Measurements from ENCODE around the gene OR52N5. TPM values are rescaled to one million over a fixed set of nuclear protein-coding genes. Genes with fewer than 3 reads are reported as not detected.

The OR52N5 gene
- not detected in 2 replicates for total RNA-seq (2014; rRNA removed; shearing (Covaris generic); ENCODE audit: low replicate concordance)

DNA sequence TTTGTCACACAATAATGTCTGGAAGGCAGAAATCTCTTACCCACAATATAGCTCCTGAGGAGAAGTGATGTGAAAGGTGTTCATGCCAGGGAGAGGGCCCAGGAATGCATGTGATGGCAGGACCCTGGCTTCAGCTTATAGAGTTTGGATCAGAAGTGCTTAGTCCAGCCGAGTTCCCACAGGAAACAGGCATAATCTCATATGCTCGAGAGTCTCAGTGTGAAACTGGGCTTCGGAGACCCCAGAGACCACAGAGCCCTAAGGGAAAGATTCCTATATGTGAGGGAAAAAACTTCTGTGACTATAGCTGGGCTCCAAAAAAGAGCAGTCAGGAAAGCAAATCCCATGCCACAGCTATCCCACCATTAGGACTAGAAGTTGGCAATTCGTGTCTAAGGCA, at the start of gene OR52N5:
Gene OR52N5 (minus strand): TSS at position 101 of the 400 bp plus-strand sequence. CDS start 4,721 bp downstream, outside the sequence.
- Histone ChIP-seq H3K36me3 (no peaks in the 10 kb centered on the region), H3K9me3 (no peaks in the 10 kb centered on the region), H3K27me3 (no peaks in the 10 kb centered on the region), H3K4me3 (no peak within 1 kb of the TSS)
- no peak for DNase-seq

DNA sequence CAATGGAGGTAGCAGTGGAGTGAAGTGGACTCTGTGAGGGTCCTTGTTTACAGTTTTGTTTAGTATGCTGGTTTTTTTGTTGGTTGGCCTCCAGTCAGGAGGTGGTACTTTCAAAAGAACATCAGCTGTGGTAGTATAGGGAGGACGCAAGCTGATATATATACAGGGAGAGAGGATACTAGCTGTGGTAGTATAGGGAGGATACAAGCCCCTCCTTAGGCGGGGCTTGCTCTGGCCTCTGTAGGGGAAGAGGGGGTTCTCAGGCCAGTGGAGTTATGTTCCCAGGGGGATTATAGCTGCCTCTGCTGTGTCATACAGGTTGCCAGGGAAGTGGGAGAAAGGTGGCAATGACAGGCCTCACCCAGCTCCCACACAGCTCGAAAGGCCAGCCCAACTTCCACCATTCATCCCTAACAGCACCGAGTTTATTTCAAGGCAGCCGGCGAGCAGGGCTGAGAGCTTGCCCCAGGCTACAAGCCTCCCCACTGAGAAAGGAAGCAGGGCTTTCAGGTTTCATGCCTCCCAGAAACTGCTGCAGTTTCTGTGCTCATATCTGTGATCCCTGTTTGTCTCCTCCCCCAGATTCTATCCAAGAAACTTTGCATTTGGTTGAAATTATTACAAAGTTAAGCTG, 48.2 kb upstream of the OR52N5 start:
- no peak overlapping the region for H3K4me3 ChIP-seq
- no peaks in the 10 kb centered on the region for H3K36me3 ChIP-seq
- no peak for DNase-seq
- no peaks in the 10 kb centered on the region for H3K27me3 ChIP-seq
- no peaks in the 10 kb centered on the region for H3K9me3 ChIP-seq

DNA sequence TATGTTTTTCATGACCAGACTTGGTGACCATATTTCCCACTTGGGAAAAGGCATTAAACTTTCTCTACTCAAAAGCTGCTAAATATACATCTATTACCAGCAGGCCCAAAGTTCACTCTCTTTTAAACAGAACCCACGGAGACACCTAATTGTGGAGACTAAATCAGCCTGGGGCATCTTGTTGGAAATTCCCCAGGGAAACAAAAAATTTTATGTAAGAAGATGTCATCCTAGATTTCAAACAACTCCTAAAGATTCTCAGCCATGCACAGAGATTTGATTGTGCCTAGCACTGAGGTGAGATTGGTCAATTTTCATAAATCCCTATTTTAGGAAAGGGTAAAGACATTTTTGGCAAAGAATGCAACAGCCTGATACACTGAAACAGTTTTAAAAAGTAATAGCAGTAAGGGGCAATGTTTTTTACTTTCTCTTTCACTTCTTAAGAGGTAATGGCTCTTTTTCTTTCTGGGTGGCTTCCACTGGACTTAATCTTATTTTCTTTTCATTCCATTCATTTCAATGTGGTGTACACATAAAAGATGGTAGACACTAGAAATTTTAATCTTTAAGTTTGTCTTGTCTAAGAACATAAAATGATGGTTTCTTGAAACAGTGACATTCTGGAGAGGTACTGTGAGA, 35.2 kb upstream of the OR52N5 start:
- Histone ChIP-seq H3K36me3 (no peaks in the 10 kb centered on the region), H3K9me3 (no peaks in the 10 kb centered on the region), H3K27me3 (no peaks in the 10 kb centered on the region), H3K4me3 (no peak overlapping the region)
- no peak for DNase-seq

DNA sequence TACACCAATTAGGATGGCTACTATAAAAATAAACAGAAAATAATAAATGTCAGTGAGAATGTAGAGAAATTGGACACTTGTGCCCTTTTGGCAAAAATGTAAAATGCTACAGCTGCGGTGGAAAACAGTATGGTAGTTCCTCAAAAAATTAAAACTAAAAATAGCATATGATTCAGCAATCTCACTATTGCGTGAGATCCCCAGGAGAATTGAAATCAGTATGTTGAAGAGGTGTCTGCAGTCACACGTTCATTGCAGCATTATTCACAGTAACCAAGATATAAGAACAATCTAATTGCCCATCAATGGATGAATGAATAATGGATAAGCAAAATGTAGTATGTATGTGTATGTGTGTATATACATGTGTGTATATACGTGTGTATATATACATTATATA, 32.4 kb upstream of the OR52N5 start:
- no peaks in the 10 kb centered on the region for H3K36me3 ChIP-seq
- DNase-seq = no peak
- H3K9me3 ChIP-seq = no peaks in the 10 kb centered on the region
- no peaks in the 10 kb centered on the region for H3K27me3 ChIP-seq
- no peak overlapping the region for H3K4me3 ChIP-seq

DNA sequence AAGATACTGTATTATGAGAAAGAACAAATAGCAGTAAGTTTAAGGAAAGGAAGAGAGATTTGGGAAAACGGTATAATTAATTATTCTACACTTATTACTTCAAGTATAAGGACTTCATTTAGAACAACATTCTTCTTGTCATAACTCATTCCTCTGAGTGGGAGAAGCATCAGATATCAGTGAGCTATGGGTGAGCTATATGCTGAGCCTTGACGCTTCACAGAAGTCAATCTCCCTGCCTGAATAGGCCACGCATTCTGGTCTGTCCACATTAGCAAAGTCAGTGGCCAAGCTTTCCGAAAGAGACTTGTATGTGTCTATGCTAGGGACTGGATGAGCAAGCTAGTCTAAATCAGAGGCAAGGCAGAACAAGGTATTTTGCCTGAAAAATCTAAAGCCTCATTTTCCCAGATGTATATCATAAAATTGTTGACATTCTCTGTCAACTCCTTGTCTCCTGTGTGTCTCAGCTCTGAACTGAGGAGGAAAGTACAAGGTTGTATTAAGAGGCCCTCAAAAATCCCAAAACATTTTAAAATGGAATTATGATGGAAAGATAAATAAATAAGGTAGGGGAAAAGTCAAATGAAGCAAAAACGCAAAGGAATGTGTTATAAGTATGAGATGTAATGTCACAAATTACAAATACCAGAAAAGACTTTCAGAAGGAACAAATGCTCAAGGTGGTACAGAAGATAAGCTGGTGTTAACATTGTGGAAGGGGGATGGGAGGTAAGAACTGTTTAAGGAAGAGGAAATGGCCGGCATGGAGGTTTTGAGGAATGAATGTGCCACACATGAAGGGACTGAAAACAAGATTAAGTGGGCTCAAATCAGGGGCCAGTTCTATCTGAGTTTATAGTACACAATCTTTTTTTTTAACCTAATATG, 27.0 kb upstream of the OR52N5 start:
- H3K27me3 ChIP-seq = no peaks in the 10 kb centered on the region
- H3K36me3 ChIP-seq = no peaks in the 10 kb centered on the region
- no peaks in the 10 kb centered on the region for H3K9me3 ChIP-seq
- H3K4me3 ChIP-seq = no peak overlapping the region
- no peak for DNase-seq

DNA sequence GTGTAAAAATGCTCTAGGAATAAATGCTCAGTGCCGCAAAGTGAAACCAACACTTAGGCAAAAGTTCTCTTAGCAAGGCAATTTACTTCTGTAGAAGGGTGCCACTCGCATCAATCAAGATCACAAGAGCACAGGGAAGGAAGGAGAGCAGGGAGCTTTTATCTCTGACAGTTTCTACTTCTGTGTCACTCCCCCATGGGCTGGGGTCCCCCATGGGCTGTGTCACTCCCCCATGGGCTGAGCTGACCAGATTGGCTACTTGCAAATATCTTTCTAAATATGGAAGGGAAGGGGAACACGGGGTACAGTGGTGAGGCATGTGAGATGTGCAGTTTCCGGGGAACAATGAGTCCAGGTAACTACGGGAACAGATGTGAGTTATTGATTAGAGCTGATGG, 26.0 kb upstream of the OR52N5 start:
- no peaks in the 10 kb centered on the region for H3K27me3 ChIP-seq
- H3K36me3 ChIP-seq = no peaks in the 10 kb centered on the region
- peak overlapping the region; percentile 52 for H3K4me3 ChIP-seq
- no peaks in the 10 kb centered on the region for H3K9me3 ChIP-seq
- DNase-seq = no peak

DNA sequence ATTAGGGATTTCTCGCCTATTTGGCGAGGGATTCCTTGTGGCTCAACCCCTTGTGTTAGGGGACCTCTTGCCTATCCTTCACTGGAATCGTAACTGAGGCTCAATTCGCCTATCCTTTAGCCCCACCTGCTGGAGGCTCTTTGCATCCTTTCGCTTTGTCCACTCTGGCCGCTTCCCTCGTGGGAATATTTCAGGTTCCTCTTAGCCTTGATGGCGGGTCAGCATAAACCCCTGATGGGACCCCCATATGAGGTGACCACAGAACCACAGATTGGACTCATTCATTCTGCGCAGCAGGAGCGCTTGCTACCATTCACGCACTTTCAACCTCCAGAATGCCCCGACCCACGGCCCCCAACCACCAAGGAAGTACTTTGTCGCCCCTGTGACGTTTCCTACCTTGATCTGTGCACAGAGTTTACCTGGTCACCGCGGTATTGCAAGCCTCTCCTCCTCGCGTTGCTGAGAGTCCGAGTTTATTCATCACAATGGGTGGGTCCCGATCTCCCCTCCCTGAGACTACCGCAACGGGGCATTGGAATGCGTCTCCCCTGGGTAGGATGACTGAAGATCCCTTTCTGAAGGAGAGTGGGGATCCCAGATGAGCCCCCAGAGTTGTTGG, 25.5 kb upstream of the OR52N5 start, which contains the start of gene OR52N2:
Gene OR52N2 (plus strand): TSS at position 425 of the 622 bp plus-strand sequence. CDS start 11,412 bp downstream, outside the sequence.
- peak; percentile 53 for DNase-seq
- Histone ChIP-seq H3K27me3 (no peaks in the 10 kb centered on the region), H3K4me3 (peak within 1 kb of the TSS; percentile 52), H3K9me3 (no peaks in the 10 kb centered on the region), H3K36me3 (no peaks in the 10 kb centered on the region)

DNA sequence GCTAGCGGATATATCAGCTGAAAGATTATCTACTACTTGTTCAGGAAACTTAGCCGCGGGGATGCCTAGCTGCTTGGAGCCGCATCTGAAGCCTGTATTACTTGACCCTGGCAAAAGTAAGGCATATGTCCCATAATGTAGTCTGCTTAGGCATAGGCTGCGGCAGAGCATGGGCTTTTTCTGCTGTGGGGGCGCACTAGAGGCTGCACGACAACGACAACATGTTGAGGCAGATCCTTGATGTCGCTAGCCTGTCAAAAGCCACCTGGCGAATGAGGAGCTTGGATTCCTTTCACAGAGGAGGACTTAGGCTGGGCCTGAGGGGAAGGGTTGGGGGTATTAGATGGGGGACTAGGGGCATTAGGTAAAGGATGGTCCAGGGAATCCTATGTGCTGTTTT, 24.4 kb upstream of the OR52N5 start:
- H3K27me3 ChIP-seq = no peaks in the 10 kb centered on the region
- H3K4me3 ChIP-seq = no peak overlapping the region
- H3K9me3 ChIP-seq = no peaks in the 10 kb centered on the region
- H3K36me3 ChIP-seq = no peaks in the 10 kb centered on the region
- no peak for DNase-seq

DNA sequence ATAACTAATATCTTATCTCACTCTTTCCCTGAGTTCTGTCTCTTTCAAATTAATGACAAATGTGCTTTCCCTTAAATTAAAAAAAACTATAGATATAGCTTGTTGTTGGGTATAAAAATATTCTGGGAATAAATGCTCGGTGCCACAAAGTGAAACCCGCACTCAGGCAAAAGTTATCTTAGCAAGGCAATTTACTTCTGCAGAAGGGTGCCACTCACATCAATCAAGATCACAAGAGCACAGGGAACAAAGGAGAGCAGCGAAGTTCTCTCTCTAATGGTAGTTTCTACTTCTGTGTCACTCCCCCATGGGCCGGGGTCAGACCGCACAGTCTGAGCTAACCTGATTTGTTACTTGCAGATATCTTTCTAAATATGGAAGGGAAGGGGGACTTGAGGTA, 20.8 kb upstream of the OR52N5 start:
- H3K27me3 ChIP-seq = no peaks in the 10 kb centered on the region
- DNase-seq = no peak
- H3K36me3 ChIP-seq = no peaks in the 10 kb centered on the region
- no peaks in the 10 kb centered on the region for H3K9me3 ChIP-seq
- H3K4me3 ChIP-seq = no peak overlapping the region

DNA sequence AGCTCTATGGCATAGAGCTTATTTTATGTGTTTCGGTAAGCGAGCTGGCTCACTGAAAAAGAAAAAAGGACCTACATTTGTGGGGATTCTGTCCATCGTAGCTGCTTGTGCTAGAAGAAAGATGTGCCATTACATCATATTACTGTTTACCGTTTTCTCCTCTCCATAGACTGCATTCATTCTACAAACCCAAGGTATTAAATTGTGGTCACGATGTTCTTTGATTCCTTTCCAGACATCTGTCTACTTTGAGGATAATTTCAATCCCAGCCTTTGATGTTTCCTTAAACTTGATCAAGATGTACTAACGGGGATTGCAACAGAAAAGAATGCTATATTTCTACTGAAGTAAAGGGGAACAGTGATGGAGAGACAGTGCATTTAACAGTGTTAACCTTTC, 13.4 kb upstream of the OR52N5 start:
- Histone ChIP-seq H3K9me3 (no peaks in the 10 kb centered on the region), H3K36me3 (no peaks in the 10 kb centered on the region), H3K4me3 (no peak overlapping the region), H3K27me3 (no peaks in the 10 kb centered on the region)
- no peak for DNase-seq

DNA sequence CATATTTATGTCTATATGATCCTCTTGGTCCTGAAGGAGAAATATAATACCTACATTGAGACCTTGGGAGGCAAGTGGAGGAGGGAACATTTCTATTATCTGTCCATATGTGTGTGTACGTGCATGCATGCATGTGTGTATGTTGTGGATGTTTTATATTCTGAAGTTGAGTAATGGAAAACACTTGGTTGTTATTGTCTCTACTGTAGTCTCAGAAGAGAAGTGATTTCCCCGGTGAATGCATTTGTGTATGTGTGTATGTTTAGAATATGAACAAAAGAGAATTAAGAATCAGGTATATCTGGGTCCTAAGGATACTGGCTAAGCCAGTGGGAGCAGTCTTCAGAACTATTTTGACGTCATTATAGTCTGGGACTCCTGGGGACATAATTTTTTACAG, 8.0 kb upstream of the OR52N5 start, which contains the start of gene OR52N1:
Gene OR52N1 (minus strand): TSS at position 101 of the 400 bp plus-strand sequence. CDS start 2,449 bp downstream, outside the sequence.
- Histone ChIP-seq H3K36me3 (no peaks in the 10 kb centered on the region), H3K4me3 (no peak within 1 kb of the TSS), H3K9me3 (no peaks in the 10 kb centered on the region), H3K27me3 (no peaks in the 10 kb centered on the region)
- no peak for DNase-seq

DNA sequence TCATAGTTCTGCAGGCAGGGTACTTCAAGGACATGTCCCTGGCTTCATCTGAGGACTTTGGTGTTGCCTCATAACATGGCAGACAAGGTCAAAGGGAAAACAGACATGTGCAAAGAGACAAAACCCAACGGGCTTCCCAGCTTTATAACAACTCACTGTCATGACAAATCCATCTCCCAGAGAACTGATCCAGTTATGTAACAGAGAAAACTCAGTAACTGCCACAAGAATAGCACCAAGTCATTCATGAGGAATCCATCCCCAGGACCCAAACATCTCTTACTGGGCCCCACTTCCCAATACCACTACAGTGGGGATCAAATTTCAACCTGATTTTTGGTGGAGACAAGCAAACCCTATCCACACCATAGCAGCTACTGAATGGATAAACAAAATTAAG, 16.1 kb downstream of the OR52N5 start:
- Histone ChIP-seq H3K36me3 (no peaks in the 10 kb centered on the region), H3K27me3 (no peaks in the 10 kb centered on the region), H3K9me3 (no peaks in the 10 kb centered on the region), H3K4me3 (no peak overlapping the region)
- DNase-seq = no peak

DNA sequence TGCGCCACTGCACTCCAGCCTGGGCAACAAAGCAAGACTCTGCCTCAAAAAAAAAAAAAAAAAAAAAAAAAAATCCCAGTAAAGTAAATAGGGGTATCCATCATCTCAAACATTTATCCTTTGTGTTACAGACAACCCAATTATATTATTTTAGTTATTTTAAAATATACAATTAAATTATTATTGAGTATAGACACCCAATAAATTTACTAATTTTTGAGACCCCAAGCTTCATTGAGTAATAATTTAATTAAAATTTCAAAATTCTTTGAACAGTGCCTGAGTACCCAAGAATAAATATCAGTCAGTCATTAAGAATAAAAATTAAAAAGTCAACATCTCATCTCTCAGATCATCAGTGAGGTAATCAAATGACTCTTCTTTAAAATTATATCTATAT, 29.2 kb downstream of the OR52N5 start, which contains the start of gene OR52N4:
Gene OR52N4 (plus strand): TSS at position 301 of the 400 bp plus-strand sequence. CDS start 498 bp downstream, outside the sequence.
- Histone ChIP-seq H3K27me3 (no peaks in the 10 kb centered on the region), H3K4me3 (no peak within 1 kb of the TSS), H3K36me3 (no peaks in the 10 kb centered on the region), H3K9me3 (no peaks in the 10 kb centered on the region)
- DNase-seq = no peak

DNA sequence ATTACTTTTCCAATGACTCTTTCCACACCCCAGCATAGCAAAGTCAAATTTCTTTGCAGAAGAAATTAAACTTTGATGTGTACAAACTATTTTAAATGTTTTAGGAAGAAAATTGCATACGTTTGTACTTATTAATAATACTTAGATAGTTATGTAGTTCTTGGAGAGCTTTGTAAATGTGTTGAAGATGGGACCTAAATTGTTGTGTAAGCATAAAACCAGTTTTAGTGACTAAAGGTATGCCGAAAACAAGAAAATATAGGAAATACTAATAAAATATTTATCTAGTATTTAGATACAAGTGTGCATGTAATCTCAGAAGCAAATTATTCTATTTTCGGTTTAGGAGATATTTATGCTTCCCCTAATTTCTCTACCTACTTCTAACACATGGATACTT, 33.3 kb downstream of the OR52N5 start:
- no peak for DNase-seq

DNA sequence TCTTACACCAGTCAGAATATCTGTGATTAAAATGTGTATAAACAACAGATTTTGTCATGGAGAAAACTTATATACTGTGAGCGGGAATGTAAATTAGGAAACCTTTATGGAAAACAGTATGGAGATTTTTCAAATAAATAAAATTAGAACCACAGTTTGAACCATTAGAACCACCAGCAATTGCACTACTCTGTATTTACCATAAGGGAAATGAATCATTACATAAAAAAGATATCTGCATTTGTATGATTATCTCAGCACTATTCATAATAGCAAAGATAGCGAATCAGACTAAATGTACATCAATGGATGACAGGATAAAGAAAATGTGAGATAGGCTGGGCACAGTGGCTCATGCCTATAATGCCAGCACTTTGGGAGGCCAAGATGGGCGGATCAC, 36.5 kb downstream of the OR52N5 start:
- H3K4me3 ChIP-seq = no peak overlapping the region

More for the DNA sequence above, 33.3 kb downstream of the OR52N5 start:
- Histone ChIP-seq H3K9me3 (no peaks in the 10 kb centered on the region), H3K27me3 (0 out of 2 replicates have a peak, but pooled peaks cover 2% of the 10 kb centered on the region), H3K4me3 (no peak overlapping the region), H3K36me3 (no peaks in the 10 kb centered on the region)

DNA sequence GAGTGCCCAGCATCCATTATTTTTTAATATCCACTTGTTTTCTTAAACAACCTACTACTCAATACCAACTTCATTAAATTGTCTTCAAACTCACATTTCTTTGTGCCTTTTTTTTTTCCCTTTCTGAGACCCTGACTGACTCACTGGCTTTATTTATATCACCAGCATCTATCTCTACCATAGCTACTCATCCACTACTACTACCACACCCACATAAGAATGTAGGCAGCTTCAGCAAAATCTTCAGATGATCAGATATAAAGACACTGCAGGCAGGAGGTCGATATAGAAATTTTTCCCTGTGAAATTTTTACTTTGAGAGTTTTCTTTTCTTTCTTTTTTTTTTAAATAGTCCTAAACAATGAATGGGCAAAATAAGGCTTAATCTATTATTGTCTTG, 44.7 kb downstream of the OR52N5 start:
- Histone ChIP-seq H3K9me3 (peaks cover 2% of the 10 kb centered on the region; the same call in 1 of the 2 replicates), H3K4me3 (no peak overlapping the region), H3K27me3 (no peaks in the 10 kb centered on the region), H3K36me3 (no peaks in the 10 kb centered on the region)
- no peak for DNase-seq

More for the DNA sequence above, 36.5 kb downstream of the OR52N5 start:
- 0 out of 2 replicates have a peak, but pooled peaks cover 2% of the 10 kb centered on the region for H3K27me3 ChIP-seq
- H3K9me3 ChIP-seq = no peaks in the 10 kb centered on the region
- no peak for DNase-seq
- no peaks in the 10 kb centered on the region for H3K36me3 ChIP-seq
